GM19025 (cell line): Measurements from ENCODE around the gene CROCC2.

ENCODE experiments used
- ATAC-seq: cut with Tn5 transposase; IDR thresholded peaks from one replicate; pipeline ENCODE4 v1.9.1; 2021; ENCODE audit warnings: mild to moderate bottlenecking, low read depth, moderate library complexity; ENCODE audit not compliant: unreplicated experiment

CROCC2 gene

DNA sequence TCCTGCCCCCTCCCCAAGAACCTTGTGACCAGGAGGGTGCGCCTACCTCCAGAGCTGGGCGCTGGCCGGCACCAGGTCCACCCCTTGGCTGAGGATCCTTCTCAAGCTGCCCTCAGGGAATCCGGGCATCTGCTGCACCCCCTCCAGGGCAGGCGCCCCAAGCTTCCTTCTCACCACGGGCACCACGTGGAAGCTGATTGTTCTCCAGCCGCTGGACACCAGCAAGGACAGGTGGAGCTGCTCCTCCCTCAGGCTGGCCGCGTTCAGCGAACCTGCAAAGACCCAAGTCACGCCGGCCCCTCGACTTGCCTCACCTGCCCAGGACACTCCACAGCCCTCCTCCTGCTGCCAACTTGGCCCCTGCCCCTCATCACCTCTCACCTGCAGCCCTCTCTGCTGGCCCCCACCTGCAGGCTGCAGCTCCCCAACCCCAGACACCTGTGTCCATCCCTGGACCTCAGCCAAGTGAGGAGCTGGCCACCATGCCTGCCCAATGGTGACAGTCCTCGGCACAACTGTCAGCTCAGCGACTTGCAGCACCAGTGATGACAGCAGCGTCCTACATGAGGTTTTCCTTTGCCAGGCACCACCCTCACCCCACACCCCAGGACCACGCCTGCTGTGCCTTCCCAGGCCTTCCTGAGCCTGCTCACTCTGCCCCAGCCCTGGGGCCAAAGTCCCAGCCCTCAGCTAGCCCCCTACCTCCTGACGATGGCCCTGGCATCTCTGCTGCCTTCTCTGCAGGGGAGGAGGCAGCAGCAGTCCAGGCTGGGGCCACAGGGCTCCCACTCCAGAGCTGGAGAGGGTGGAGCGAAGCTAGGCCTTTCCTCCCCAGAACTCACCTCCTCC is 14.4 kb upstream of the CROCC2 start:
- ATAC-seq: no peak

DNA sequence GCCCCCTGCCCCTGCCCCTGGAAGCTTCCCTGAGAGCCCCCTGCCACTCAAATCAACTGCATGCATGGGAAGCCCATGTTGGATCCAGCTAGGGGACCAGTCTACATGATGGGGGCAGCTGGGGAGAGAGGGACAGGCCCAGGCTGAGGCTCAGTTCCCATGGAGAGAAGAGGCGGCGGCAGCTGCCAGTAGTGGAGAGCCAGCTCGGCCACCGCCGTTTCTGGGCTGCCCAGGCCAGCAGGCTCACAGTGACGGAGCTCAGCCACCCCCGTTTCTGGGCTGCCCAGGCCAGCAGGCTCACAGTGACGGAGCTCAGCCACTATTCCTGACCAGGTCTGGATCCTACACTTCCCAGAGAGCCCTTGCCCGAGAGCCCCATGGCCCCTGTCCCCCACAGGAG is 13.8 kb upstream of the CROCC2 start:
- ATAC-seq: no peak

DNA sequence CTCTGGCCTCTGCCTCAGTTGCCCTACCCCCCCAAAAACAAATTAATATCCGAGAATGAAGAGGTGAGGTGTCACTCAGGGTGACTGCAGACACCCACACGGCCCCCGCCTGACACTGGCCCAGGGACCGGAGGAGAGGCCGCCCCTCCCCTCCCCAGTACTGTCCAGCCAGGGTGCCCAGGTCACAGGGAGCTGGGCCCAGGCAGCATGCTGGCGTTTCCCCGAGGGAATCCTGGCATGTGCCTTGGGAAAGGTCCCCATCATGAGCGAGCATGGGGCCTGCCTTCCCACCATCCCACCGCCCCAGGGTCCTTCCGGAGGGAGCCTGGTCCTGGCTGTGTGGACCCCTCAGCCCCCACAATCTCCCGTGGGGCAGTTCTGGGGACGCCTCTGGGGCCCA is 13.2 kb upstream of the CROCC2 start:
- no peak for ATAC-seq

DNA sequence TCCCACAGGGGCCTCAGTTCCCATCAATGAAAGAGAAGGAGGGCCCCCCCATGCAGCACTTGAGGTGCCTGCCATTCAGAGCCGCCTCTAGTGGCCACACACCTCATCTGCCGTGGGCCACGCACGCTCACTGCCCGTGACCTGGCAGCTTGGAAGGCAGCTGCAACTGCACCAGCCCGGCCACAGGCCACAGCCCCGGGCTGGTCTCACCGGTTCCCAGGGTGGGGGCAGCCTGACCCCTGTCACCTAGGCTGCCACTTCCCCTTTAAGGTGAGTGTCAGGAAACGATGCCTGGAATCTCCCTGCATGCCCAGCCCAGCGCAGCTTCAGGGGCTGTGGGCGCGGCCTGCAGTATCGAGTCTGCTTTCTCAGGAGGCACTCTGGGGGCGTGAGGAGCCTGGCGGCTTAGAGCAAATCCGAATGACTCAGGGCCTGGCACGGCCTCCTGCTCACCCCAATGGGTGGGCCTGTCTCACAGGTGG is 12.7 kb upstream of the CROCC2 start:
- ATAC-seq: peak; percentile 61

DNA sequence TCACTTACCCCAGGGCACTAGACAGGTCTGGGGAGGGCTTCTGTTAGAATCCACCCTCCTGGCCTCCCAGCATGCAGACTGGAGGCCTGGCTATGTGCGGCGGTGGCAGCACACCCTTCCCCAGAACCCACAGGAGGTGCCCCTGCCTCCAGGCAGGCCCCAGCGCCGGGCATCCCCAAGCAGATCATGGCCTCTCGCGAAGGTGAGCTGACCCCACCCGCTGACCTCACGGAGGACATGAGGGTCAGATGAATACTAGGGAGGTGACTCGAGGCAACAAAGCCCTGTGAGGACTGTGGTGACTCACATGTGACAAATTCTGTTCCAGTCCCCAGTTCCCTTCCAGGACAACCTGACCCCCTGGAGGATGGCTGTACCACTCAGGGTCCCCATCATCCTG is 12.1 kb upstream of the CROCC2 start:
- no peak for ATAC-seq

DNA sequence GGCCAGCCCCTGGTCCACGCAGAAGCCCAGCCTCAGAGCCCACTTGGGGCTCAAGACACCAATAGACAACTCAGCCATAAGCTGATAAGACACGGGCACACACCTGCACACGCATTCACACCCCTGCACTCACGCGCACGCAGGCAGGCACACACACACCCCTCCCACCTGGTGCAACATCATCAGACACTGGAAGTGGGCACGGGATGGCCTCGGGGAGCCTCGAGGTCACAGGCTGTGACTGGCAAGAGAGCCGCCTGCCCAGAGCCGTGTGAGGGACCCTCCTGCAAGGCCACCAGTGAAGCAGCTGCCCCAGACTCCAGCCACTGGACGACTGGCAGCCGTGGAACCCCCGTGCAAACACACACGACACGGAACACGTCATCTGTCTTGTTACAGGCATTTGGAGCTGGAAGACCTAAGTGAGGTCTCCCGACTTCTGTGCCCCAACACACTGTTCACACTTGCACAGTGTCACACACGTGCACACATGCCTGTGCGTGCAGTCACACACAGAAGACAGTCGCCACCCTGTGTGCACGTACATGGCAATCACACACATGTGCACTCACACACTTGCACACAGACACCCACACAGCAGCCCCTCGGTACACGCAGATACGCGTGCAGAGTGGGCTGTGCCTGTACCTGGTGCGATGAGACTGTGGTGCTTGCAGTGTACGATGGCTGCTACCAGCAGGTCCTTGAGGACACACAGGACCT is 11.1 kb upstream of the CROCC2 start:
- no peak for ATAC-seq

DNA sequence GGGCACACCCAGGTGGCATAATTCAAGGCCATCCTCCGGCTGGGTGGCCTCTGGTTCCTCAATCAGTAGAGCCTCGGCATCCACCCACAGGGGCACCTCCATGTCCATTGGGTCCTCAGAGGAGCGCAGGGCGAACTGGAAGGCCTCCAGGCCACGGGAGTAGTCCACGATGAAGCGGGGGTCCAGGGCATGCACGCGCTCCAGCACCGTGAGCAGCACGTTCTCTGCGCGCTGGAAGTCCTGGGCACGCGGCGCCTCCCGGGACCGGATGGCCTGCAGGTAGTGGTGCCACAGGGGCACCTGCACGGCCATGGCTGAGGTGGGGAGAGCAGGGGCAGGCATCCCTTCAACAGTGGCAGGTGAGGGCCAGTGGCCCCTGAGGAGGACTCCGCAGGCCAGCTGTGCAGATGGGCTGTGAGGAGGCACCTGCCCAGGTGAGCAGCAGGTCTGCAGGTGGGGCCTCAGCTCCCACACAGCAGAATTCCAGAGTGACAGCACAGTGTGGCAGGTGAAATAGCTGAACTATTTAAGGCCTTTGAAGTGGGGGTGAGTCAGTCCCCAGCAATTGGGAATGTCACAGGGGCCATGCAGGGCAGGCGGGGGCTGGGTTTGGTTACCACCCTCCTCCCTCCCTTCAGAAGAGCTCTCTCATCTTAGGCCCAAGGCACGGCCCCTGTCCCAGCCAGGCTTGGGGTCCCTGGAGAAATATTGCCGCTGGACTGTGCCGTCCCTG is 10.3 kb upstream of the CROCC2 start, which contains the start of gene MAB21L4:
TSS of gene MAB21L4 (minus strand) at position 501 of the 733 bp plus-strand sequence. CDS start at position 342, 159 bp downstream.
- ATAC-seq: no peak

DNA sequence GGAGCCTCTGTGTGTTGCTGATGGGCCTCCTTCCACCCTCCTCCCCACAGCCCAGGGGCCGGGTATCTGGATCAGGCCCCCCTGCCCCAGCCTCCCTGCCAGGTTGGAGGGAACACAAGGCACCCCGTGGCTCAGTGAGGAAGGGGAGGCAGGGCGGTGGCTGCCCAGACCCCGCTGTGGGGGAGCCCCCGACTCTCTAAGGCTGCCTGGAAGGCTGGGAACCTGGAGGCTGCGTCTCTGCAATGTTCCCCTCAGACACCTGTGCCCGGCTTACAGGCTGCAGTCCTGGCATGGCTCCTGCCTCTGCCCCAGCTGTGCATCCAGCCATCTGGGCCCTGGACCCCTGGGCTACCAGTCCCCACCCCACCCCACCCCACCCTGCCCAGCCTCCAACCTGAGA is 9.7 kb upstream of the CROCC2 start:
- no peak for ATAC-seq

DNA sequence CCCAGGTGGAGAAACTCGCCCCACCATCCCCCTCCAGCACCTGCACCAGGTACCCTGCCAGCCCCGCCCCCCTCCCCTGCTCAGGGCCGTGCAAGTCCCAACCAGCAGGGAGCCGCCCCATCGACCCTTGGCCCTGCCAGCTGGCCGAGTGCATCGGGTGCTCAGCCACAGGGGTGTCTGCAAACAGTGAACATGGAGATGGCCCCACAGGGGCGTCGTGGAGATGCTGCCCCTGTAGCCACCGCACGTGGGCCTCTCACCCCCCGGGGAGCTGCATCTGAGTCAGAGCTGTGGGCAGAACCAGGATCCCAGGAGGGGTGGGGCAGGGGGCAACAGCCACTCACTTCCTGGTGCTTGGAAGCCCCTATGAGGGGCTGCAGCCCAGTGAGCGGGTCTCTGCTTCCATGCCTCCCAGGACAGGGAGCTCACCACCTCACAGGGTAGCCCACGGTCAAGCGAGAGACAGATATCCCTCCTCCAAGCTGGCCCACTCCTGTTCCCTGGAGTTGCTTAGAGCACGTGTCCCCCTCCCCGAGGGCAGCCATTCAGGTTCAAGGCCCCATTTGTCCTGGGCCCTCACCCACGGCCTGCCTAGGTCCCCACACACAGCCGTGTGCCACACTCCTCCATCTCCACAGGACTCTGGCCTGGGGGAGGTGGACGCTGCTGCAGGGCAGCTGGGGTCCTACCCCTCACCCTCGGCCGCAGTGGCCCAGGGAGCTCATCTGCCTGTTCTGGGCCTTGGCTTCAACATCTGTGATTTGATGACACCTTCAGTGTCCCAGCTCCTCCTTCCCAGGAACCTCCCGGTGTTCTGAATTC is 9.1 kb upstream of the CROCC2 start:
- no peak for ATAC-seq

DNA sequence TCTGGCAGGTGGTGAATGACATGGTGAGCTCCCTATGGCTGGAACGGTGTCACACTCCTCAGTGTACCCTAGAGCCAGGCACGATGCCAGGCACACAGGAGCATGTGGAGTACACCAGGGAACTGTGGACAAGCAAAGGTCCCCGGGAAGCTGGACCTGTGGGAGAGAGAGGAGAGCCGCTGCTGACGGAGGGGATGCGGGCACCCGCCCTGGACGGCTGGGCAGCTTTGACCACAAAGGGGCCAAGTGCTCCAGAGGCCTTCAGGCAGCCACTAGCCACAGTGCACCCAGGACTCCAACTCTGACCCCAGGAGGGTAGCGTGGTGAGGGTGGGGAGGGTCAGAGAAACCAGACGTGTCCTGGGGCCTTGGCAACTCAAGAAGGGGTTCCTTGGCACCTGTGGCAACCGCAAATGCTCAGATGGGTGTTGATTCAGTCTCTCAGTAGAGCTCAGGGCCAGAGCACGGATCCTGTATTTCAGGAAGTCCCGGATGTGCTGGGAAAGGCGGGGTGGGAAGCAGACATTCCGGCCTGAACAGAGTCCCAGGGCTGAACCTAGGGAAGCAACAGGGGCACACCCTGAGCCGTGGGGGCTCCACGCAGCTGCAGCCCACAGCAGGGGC is 7.9 kb upstream of the CROCC2 start:
- ATAC-seq: no peak

DNA sequence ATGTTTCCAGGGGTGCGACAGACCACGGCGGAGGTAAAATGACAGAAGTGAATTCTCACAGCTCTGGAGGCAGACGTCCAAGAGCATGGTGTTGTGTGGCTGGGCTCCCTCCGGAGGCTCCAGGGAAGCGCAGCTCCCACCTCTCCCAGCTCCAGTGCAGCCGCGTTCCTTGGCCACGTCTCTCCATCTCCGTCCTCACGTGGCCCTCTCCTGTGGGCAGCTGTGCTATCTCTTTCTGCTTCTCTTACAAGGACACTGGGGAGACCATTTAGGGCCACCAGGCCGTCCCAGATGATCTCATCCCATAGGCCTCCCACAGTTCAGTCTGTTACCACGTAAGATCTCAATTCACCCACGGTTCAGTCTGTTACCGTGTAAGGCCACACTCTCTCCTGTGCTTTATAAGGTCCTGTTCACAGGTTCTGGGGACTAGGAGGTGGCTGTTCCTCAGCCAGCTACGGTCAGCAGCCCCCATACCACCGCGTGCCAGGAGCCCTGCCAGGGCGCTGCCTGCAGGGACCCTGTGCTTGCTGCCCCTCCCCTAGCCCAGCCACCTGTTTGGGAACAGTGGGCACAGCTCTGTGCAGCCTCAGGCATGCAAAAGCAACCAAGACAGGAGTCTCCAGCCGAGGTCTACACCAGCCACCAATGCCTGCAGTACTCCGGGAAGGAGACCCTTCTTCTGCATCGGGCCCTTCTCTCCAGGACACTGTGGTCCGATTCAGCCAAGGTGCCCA is 7.2 kb upstream of the CROCC2 start:
- ATAC-seq: no peak

DNA sequence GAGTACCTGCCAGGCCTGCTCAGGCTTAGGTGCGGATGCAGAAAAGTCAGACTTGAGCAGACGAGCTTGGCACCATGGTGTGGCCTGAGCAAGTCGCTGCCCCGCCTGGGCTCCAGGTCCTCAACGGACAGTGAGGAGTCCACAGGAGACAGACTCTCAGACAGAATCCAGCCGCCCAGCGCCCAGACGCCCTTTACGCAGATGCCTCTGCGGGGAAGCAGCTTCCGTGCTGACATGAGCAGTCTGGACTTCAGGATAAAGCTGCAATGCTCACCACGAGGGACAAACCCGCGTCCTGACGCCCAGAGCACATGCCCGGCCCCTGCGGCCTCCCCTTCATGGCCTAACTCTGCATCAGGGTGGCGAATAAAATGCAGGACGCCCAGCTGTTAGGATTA is 6.7 kb upstream of the CROCC2 start:
- no peak for ATAC-seq

DNA sequence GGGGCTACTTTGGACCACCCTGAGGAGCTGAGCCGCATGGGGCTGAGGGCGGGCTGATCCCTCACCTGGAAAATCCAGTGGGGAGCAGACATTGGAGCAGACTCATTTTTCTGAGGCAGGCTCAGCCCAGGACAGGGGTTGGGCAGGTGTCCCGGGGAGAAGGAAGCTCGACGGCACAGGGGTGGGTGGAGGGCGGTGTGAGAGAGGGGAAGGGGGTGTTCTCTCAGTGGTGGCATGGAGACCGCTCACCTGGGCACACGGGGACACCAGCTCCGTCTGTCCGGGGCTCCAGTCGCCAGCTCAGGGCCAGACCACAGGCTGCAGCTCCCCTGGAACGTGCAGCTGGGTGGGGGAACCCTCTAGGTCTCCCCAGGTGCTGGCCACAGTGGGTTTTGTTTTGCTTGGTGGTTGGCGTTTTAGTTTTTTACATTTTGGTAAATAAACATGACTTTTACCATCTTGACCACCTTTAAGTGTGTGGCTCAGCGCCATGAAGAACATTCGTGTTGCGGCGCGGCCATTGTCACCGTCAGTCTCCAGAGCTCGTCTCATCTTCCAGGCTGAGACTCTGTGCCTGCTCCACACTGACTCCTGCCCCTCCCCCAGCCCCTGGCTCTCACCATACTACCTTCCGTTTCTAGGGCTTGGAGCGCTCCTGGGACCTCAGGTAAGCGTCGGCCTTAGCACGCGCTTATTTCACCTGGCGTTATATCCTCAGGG is 5.8 kb upstream of the CROCC2 start:
- ATAC-seq: no peak

DNA sequence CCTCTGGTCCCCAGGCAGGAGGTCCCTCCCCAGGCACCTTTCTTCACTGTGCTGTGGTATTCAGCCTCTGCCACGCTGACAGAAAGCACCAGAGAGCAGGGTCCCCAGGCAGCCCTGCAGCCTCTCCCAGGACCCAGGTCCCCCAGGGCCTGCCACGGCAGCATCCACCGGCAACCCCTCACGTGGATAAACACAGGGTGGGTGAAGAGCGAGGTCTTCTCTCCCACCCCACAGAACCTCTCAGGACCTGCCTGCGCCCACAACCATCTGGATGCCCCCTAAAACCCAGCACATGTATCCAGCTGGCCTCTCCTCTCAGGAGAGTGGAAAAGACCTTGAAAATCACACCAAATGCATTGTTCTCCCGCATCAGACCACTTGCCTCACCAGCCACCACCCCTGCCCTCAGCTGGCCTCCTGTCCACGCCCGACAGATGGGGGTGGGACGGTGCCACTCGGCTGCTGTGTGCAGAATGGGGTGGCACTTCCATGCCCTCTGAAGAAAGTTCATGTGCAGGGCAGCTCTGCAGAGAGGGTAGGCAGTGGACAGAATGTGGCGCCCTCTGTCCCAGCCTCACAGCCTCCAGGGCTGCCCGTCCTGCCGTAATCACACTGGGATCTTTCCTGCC is 4.0 kb upstream of the CROCC2 start:
- no peak for ATAC-seq

DNA sequence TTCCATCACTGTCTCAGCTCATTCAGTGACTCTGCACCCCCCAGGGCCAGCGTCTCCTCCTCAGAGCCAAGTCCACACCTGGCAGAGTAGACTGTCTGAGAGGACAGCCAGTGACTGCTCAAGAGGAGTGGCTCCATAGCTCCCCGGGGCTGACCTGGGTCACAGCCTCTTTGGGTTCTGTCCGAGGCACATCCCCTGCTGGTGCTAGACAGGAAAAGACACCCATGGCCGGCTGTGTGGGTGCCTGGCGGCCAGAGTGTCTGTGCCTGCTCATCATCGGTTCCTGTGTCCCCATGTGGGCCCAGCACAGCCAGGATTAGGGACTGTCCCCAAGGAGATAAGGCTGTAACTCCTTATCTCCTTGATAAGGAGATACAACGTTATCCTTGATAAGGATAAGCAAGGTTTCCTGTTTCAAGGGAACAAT is 3.5 kb upstream of the CROCC2 start:
- ATAC-seq: no peak

DNA sequence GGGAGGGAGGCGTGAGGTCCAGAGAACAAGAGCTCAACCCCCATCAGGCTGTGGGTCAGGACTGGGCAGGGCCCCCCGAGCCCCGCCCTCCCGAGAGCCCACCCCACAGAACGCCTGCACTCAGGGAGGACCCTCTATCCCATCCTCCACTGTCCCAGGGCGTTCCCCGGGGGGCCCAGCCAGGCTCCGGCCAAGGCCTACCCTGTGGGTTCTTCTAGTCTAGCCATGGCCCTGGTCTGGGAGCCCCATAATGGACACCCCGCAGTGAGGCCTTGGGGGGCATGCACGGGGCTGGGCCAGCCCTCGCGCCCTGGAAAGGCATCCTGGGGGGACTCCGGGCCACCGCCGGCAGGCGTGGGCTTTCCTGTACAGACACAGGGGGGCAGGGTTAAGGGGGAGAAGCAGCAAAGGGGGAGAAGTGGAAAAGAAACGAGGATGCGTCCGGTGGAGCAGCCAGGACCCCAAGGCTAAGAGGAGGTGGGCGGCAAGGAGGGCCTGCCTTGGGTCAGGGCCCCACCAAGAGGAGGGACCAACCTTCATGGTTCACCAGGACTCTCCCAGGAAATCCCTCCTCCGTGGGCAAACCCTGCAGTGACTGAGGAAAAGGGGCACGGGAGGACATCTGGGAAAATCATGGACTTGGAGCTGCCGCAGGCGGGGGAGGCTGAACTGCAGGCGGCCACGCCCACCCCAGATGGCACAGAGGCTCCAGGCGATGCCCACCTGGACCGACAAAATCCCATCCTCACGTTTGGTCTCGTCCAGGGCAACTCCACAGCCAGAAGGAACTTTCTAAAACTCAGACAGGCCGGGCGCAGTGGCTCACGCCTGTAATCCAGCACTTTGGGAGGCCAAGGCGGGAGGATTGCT is 2.7 kb upstream of the CROCC2 start:
- ATAC-seq: no peak
